GM12872 (cell line): ENCODE data around the gene CASP9.

Experiments
- TF ChIP-seq, protein P1 (sequence below): IDR thresholded peaks from 3 replicates; pipeline ENCODE4 v1.5.1; 2011; ENCODE audit warnings: low read depth, mild to moderate bottlenecking, low read length, moderate library complexity; ENCODE audit not compliant: insufficient read depth

CASP9 gene

DNA sequence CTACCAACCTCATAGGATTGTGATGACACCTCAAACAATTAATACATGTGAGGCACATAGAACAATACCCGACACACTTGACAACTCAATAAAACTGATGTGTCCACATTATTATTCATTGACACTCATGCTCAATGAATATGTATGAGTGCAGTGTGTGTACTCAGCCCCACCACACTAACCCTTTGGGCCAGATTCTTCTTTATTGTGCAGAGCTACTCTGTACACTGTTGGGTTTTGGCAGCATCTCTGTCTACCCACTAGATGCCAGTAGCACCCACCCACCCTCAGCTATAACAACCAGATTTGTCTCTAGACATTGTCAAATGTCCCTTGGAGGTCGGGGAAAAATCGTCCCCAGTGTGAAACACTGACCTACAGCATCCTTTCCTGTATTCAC, 10.1 kb downstream of the CASP9 start:
- TF ChIP-seq, protein P1, sequence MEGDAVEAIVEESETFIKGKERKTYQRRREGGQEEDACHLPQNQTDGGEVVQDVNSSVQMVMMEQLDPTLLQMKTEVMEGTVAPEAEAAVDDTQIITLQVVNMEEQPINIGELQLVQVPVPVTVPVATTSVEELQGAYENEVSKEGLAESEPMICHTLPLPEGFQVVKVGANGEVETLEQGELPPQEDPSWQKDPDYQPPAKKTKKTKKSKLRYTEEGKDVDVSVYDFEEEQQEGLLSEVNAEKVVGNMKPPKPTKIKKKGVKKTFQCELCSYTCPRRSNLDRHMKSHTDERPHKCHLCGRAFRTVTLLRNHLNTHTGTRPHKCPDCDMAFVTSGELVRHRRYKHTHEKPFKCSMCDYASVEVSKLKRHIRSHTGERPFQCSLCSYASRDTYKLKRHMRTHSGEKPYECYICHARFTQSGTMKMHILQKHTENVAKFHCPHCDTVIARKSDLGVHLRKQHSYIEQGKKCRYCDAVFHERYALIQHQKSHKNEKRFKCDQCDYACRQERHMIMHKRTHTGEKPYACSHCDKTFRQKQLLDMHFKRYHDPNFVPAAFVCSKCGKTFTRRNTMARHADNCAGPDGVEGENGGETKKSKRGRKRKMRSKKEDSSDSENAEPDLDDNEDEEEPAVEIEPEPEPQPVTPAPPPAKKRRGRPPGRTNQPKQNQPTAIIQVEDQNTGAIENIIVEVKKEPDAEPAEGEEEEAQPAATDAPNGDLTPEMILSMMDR: no peak

DNA sequence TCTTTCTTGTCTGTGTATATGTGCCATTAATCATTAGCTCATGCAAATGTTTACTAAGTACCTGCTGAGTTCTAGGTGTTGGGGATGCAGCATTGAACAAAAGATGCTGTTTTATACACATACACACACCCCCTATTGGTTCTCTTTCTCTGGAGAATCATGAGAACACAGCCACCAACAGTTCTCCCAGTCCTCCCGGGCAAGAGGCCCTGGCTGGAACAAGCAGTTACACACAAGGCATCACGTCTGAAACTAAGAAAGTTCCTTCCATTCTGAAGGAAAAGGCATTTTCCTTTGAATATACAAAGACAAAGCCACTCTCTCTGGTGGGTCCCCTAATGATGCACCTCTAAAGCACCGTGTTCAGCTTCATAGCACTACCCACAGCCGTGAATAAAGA, 10.8 kb downstream of the CASP9 start:
- TF ChIP-seq, protein P1: no peak

DNA sequence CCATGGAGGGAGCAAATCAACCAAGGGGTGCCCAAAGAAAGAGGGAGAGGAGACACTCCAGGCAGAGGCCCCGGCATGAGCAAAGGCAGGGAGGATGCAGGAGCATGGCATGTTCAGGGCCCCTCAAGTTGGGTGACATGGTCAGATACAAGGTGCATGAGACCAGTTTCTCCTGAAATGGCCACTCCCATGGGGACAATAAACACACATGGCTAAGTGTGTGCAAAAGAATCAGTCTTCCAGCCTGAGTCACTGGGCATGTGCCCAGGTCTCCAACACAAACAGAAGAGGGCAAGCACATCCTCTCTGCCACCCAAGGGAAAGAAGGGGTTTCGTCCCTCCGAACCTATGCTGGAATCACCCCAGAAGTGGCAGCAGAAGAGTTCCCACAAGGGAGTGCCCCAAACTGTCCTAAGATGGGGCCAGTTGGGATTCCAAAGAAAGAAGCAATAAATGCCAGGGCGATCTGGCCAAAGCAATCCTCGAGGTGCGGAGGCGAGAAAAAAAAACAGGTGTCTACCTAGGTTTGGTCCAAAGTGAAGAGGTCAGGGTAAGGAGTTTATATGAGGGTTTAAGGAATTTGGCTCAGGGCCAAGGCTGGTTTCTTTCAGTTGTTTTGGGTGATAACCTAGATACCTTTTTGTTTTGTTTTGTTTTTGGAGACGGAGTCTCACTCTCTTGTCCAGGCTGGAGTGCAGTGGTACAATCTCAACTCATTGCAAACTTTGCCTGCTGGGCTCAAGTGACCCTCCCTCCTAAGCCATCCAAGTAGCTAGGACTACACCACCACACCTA, 13.2 kb downstream of the CASP9 start:
- TF ChIP-seq, protein P1: no peak

DNA sequence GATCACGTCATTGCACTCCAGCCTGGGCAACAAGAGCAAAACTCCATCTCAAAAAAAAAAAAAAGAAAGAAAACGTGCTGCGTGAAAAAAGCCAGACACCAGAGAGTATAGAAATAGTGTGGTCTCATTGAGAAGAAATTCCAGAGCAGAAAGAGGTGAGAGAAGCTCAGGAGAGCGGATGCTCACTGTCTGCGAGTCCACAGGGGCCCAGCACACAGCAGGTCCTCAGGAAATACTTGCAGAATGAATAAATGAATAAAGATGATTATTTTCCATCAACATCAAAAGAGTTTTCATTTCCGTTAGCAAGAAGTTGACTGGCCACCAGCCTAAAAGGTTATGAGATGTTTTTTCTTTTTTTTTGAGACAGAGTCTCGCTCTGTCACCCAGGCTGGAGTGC, 14.4 kb downstream of the CASP9 start:
- TF ChIP-seq, protein P1: no peak

DNA sequence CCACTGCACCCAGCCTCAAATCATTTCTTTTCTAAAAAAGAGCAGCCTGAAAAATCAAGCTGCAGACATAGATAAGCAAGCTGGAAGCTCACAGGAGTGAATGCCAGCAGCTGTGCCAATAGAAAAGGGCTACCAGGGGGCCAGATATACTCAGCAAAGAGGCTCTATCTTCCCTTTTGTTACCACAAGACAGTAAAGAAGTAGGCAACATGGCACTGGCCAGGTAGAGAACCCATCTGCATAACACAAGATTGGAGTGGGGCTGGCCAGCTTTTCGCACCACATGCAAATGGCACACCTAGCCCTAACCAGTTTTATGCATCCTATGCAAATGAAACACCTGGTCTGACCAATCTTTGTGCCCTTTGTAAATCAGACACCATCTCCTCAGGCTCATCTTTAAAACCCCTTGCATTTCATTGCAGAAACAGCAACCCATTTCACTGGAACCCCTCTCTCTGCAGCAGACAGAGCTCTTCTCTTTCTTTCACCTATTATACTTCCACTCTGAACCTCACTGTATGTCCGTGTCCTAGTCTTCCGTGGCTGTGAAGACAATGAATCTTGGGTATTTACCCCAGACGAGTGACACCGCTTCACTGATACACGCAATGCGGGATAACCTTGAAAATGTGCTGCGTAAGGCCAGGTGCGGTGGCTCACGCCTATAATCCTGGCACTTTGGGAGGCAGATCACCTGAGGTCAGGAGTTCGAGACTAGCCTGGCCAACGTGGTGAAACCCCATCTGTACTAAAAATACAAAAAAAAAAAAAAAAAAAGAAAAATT, 15.1 kb downstream of the CASP9 start:
- TF ChIP-seq, protein P1: no peak

DNA sequence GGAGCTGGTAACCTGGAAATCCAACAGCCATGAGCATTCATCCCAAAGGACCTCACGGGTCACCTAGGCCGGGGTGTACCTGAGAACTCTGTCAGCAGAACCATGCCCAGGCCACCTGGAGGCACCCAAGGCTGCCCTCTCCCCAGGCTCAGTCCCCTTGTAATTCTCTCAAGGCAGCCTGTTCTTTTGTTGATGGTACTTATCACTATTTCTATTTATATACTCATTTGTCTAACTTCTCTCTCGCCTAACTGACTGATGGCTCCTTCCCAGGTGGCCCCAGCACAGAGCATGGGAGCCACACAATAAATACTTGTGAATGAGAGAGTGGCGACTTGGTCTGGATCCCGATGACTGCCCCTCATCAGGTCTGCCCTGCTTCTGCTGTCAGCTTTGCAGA, 16.7 kb downstream of the CASP9 start:
- TF ChIP-seq, protein P1: no peak

DNA sequence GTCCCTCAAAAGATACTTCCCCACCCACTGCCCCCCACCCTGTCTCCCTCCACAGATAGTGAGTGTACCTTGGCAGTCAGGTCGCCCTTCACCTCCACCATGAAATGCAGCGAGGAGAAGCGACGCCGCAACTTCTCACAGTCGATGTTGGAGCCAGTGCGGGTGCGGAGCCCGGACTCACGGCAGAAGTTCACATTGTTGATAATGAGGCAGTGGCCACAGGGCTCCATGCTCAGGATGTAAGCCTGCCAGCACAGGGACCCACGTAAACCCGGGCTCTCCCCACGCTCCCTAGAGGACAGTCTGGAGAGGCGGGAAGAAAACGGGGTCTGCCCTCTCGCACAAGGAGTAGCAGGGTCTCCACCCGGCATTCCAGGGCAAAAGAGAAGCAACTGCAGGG, 17.2 kb downstream of the CASP9 start:
- TF ChIP-seq, protein P1: no peak
